HG02610 (cell line): ENCODE measurements around the gene HOXA4.

Experiments
- ATAC-seq: cut with Tn5 transposase; IDR thresholded peaks from one replicate; pipeline ENCODE4 v1.9.1; 2021; ENCODE audit warnings: mild to moderate bottlenecking, moderate library complexity; ENCODE audit not compliant: unreplicated experiment

HOXA4 gene

DNA sequence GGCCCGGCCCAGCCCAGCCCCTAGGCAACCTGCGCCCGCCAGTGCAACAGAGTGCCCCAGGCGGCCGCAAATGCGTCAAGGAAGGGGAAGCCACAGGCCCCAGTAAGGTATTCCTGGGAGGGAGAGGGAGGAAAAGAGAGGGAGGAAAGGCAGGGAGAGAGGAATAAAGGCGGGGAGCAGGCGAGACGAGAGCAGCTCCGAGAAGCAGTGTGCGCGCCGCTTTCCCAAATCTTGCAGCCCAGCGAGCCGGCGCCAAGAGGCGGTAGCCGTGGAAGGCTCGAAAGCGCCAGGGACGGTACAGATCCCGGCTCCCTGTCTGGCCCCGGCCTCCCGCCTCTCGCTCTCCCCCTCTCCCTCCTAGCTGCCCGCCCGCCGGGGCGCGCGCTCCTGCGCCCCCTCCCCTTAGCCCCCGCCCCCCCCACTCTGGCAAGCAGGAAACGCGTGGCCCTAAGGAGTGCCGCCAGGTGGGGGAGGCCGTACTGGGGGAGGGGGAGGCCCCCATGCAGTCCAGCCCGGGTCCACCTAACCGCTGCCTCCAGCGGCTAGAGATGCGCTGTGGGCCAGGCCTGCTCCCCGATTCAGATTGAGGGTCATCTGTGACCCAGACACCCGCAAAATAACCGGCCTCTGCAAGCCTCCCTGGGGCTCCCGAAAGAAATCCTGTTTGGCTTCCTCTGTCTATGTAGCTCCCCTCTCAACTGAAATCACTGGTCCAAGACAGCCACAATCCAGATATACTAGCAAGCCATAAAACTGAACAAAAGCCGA is 39.3 kb upstream of the HOXA4 start:
- ATAC-seq: no peak

DNA sequence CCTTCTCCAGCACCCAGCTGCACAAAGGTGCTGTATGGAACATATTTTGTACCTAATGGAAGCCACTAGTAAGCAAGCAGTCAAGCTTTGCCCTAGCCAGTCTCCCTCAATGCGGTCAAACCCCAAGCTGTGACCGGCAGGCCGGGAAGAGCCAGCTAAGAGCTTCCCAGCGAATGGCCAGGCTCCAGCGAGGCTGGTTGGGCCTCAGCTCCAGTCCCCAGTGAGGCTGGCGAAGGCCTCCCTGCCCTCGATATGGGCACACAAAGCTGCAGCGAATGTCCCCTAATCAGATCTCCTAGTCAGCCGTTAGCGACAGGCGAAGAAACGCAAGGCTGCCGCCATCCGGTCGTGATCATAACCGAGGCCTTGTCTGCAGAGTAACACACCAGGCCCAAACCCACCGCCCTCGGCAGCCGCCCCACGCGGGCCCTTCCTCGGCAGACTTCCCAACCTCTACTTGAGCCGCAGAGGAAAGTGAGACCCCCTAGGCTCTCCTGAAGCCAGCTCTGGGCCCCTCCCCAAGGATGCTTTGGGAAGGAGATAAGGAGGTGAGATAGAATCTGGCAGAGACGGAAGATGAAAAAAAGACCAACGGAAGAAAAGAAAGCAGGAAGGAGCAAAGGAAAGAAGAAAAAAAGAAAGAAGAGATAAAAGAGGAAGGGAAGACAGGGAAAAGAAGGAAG is 37.8 kb upstream of the HOXA4 start:
- no peak for ATAC-seq

DNA sequence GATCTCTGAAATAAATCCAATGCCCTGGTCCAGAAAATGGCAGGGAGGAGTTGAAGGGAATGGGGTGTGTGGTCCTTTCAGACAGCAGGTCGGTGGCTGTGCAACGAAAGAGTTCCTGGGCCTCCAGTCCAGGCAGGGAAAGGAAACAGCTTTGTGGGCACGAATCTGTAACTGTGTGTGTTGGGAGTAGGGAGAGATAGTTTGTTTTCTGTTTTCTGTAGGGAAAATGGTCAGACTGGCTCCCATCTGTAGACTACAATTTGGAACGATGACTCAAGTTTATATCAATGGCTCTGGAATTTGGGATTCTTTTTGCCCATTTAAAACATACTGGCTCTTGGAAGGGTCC is 37.3 kb upstream of the HOXA4 start:
- no peak for ATAC-seq

DNA sequence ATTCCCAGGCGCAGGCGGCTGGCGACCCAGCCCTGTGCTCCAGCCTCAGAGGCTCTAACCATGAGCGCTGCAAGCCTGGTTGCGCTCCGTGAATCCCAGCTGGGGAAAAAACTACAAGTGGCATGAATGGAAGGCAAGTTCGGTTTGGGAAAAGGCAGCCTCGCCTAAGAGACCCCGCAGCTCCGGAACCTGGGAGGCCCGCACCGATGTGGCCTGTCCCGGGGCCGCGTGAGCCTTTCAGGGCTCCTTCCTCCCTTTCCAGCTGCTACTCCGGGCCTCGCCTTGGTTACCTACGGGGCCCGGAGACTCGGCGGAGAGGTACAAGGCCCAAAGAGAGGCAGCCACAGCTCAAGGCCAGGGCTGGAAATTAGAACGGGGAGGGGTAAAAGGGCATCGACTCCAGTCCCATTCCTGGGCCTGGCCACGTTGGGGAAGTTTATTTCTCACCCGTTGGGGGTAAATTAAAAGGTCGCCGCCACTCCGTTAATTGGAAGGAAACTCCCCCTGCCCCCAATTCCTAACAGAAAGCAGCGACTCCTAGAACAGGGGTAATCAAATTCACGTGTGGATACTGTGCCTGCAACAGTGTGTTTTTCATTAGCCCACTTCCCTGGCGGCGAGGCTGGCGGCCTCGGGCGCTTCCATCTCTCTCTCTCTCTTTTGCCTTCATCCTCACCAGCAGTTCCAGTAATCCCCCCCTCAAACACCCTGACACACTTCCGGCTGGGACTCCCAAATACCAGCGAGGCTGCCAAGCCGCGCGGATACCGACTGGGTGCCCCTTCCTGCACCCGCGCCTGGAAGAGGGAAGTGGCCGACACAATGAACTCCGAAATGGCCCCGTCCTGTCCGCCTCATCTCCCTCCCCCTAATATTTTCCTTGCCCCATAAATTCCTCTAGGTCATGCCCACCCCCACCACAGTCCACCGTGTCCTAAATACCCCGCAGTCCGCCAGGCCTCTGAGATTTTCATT is 36.3 kb upstream of the HOXA4 start:
- no peak for ATAC-seq

DNA sequence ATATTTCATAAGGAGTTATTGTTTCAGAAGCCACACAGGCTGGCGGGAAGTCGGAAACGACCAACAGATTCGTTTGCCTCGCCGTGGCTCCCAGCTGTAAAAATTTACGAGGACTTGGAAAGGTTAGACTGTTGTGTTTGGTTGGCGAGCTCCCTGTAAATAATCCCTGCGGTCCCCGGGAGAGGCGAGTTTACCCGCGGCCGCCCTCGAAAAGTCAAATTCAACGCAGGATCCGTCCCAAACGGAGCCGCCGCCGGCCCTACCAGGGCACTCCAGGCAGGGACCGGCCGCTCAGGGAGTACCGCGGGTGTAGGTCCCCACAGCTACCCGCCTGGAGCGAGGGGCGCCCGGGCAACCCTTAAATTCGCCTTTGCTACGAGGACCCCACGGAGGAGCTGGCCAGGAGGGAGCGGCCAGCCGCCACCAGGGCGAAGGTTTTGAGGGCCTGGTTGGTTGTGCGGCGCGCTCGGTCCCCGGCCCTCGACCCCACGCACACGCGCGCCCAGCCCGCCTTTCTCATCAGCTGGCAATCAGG is 35.5 kb upstream of the HOXA4 start:
- ATAC-seq: no peak

DNA sequence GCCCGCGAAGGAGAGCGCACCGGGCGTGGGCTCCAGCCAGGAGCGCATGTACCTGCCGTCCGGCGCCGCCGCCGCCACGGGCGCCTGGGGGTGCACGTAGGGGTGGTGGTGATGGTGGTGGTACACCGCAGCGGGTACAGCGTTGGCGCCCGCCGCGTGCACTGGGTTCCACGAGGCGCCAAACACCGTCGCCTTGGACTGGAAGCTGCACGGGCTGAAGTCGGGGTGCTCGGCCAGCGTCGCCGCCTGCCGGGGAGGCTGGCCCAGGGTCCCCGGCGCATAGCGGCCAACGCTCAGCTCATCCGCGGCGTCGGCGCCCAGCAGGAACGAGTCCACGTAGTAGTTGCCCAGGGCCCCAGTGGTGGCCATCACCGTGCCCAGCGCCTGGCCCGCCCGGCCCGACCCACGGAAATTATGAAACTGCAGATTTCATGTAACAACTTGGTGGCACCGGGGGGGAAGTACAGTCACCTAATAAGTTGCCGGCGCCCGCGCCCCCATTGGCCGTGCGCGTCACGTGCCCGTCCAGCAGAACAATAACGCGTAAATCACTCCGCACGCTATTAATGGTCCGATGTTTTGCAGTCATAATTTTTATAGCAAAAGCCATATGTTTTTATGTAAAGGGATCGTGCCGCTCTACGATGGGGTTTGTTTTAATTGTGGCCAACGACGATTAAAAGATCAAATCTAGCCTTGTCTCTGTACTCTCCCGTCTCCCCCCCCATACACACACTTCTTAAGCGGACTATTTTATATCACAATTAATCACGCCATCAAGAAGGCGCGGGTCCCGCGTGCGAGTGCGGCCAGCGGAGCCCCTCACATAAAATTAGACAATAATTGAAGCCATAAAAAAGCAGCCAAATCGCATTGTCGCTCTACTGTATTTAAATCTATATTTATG is 34.8 kb upstream of the HOXA4 start, which contains the start of gene HOXA9:
Gene HOXA9 (minus strand): TSS at position 449 of the 907 bp plus-strand sequence. CDS start 80 bp downstream, at position 369.
- no peak for ATAC-seq

DNA sequence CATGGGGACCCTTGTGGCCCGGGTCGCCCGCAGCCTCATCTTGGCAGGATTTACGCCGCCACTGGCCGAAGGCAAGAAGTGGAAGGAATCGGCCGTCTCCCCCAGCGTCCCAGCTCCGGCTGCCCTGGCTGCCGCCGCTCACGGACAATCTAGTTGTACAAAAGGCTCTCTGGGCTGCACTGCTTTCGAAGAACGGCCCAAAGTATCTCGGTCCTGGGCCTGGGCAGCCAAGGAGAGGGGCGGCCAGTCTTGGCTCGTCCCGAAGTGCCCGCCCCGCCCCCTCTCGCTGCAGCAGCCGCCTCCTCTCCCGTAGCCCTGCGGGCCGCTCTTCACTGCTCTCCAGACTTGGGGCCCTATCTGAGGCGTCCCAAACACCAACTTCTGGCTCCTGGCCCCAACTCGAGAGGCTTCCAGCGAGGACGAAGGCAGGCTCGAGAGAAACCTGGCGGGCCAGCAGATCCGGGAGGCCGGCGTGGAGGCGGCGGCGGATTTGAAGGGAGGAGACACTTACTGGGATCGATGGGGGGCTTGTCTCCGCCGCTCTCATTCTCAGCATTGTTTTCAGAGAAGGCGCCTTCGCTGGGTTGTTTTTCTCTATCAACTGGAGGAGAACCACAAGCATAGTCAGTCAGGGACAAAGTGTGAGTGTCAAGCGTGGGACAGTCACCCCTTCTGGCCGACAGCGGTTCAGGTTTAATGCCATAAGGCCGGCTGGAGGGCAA is 34.0 kb upstream of the HOXA4 start:
- no peak for ATAC-seq

DNA sequence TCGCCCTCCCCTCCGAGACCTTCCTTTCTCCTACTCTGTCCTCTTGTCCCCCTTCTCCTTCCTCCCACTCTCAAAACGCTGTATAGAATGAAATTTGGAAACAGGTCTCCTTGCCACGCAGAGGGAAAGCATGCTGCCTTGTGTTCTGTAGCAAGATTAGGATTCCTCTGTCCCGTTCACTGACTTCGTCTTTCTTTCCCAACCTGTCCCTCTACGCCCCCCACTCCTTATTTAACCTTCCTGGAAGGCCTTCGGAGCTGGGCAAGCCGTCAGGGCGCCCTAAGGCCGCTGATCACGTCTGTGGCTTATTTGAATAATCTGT is 33.4 kb upstream of the HOXA4 start:
- ATAC-seq: no peak

DNA sequence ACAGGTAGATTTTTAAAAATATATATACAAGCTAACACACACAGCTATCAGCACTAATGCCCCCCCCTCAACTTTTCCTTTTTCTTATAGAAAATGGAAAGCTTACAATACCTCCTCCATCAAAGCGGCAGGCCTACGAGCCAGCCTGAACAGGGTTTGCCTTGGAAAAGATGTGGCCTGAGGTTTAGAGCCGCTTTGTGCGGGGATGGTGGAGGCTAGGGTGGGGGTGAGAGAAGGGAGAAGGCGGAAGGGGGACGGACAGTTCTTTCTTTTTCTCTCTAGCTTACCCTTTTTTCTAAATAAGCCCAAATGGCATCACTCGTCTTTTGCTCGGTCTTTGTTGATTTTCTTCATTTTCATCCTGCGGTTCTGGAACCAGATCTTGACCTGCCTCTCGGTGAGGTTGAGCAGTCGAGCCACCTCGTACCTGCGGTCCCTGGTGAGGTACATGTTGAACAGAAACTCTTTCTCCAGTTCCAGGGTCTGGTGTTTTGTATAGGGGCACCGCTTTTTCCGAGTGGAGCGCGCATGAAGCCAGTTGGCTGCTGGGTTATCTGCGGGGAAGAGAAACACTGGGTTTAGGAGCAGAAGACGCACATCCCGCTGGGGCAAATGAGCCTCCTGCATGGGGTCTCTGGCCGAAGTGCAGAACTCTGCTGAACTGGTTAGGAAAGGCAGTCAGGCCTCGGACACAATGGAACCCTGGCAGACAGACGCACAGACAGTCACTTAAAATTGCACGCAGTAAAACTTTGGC is 32.9 kb upstream of the HOXA4 start:
- ATAC-seq: no peak

DNA sequence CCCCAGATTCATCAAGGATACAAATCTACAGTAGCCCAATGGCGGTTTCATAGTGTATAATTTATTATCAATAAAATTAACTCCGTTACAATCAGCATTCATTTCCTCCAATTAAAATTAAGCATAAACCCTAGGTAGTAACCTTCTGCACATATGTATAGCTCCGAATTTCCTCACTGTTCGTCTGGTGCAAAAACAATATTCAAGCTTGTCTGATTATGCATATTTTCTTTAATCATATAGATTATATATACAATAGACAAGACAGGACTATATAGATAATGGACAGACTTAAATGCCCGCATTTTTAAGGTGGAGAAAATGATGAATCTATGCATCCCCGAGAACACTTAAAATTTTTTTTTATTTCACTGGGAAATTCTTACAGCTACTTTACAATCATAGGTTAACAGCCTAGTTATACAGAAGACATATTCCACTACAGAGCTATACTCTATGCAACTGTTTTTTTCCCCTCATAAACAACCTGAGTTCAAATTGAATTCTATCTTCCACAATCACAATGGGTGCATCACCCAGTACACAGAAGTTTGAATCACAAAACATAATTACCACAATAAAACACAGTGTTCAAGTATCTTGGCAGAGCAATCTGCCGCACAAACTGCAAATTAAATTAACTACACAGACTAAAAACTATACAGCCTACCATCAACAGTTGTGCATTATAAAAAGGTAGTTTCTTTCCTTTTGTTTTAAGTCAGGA is 32.2 kb upstream of the HOXA4 start:
- ATAC-seq: no peak

DNA sequence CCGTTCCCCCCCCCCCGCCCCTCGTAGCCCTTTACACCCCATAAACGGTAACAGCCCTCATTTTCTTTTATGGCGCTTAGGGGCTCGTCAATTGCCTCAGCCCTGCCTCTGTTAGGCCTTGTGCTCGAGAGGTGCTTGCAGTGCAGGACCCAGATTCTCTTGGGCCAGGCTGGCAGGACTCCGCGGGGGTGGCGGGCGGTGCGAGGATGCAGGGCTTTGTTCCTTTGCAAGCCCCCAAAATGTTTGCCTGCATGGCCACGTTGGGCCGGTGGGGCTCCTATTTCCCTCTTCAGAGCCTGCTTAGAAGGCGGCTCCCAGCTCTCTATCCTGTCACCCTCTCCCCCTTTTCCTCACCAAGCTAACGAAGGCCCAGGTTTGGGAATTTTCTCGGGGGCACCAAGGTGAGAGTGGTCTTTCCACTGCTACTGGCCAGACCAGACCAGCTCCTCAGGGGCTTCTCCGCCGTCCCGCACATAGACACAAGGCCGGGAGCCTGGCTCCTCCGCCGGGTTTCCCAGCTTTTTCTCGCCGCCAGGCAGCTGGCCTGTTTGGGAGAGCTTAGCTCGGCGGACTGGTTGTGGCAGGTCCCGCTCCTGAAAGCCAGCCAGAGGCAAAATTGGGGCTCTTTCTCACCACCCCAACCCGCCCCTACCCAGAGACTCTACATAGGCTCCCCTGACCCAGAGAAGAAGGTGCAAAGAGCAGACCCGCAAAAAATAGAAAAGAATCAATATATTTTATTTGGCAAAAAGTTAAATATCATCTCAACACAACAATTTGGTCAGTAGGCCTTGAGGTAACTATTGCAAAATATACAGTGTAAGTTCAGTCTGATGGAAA is 31.4 kb upstream of the HOXA4 start:
- ATAC-seq: no peak

DNA sequence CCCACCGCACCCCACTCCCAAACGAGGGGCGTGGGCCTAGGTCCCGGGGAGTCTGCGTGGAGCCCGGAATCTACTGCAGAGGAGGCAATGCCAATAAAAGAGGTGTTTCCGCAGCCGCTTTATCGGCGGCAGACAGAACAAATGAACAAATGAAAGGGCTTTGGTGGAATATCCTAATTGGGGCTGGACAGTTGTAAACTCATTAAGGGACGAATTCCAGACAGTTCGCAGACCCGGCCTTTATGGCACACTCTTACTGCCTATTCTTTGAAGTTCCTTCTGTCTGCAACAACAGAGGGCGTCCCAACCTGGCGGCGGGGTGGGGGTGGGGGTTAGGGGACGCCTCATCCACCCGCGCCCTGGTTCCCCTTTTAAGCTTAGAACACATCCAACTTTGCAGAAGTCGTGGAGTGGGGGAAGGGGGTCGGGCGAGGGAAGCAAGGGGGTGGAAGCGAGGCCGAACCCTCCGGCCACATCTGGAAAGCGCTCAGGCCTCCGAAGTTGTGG is 30.7 kb upstream of the HOXA4 start:
- no peak for ATAC-seq

DNA sequence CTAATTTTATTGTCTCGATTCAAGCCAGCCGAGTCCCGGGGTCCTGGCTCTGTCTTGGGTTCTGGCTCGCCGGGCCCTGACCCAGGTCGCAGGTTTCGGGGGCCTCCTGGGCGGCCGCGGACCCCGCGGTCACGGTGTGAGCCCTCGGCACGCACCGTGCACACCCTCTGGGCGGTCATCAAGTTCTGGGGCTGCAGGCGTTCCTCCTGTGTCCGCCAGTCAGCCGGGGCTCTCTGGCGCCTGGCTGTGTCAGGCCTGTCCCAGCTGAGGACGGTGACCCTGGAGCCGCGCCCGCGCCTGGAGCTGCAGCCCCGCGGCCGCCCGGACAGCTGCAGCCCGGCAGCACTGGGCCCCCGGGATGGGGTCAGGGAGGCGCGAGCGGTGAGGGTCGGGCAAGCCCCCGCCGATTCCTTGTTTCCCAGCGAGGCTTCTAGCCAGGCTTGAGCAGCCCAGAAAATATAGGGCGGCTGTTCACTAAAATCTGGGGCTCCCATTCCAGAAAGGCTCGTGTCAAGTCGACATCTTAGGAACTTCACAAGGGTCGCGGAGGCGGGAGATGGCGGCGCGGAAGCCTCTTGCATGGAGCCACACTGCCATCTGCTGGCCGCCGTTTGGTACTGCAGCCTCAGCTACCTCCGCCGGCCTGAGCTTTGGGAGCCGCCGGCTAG is 30.1 kb upstream of the HOXA4 start:
- peak; percentile 44 for ATAC-seq

DNA sequence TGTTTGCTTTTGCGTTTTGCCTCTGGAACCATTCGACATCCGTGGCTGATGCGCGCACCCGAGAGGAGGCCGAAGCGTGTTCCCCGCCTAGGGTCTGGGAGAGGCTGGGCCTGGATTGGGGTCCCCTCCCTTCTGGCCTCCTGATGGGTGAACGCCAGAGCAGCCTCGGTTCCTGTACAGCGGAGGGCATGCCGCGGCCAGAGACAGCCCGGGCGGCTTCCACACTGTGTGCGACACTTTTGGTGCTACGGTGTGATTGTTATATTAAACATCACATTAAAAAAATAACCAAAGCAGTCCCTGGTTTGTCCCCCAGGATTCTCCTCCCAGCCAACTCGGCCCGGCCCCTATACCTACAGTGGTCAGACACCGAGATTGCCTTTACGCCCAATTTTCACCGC is 29.6 kb upstream of the HOXA4 start:
- ATAC-seq: no peak

DNA sequence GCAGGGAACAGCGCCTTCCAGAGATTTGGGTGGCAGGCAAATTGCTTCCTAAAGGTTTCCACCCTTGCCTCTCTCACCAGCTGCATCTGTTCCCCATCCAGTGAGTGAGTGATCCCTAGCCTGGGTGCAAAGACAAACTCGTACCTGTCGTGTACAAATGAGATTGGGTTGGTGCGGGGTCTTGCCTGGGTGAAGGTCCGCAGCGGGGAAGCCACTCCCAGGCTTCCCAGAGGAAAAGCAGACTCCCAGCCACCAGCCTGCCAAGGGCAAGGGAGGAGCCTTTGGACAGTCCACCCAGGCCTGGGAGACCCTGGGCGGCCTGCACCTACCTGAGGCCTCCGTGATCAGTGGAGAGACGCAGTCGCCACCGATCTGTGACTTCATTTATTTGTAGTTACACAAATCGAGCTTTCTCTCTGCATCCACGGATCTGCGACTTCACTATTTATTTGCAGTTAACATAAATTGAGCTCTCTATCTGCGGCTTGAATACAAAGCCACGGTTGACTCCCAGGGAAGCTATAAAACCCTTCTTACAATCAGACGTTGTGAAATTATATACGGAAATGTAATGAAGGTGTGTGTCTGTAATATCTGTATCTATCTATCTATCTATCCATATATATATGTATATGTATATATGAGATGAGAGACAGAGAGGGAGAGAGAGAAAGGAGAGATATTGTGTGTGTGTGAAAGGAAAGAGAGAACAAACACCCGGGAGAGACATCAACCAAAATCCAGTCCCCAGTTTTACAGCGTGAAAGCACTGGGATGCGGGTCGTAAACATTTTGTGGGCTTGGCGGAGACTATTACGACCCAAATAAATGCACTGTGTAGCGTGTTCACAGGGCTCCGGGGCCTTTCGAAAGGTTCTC is 28.9 kb upstream of the HOXA4 start:
- ATAC-seq: no peak
